ACHN (cell line): ENCODE results near the gene AFAP1.

Source experiments
- DNase-seq: peaks from one replicate; pipeline ENCODE4 v3.0.0-alpha.2; 2015
- in situ Hi-C: cut with HindIII; loops from 2 replicates; pipeline ENCODE4 v1.10.0; 2017; ENCODE audit warnings: low sequenced_read_pairs, low pct_ligation_motif_present, low pct_unique_long_range_greater_than_20kb

The AFAP1 gene

GRCh38 chr4:7939377-7940108, at the start of gene AFAP1:
AFAP1 (minus strand) TSS chr4:7939861; CDS start chr4:7872078, 67,783 bp downstream.
- DNase-seq: peak; percentile 84
- in situ Hi-C loops: loop anchor here (25.0 kb wide), 1 partner anchor 127 kb away; no protein-coding TSS in a partner anchor

- in situ Hi-C loops: no loop called here
- no peak for DNase-seq
Observed at GRCh38 chr4:7988437-7988836, 48.8 kb upstream of the AFAP1 start.

GRCh38 chr4:7987148-7987989, 47.7 kb upstream of the AFAP1 start:
- in situ Hi-C loops: no loop called here
- DNase-seq: peak; percentile 64

- in situ Hi-C loops: no loop called here
- no peak for DNase-seq
Observed at GRCh38 chr4:7985891-7986441, 46.3 kb upstream of the AFAP1 start.

- in situ Hi-C loops: no loop called here
- DNase-seq: no peak
Observed at GRCh38 chr4:7985072-7985471, 45.4 kb upstream of the AFAP1 start.

- in situ Hi-C loops: no loop called here
- DNase-seq: no peak
Observed at GRCh38 chr4:7984286-7984925, 44.7 kb upstream of the AFAP1 start.

- in situ Hi-C loops: no loop called here
Observed at GRCh38 chr4:7983296-7983695, 43.6 kb upstream of the AFAP1 start.

GRCh38 chr4:7981738-7982394, 42.2 kb upstream of the AFAP1 start:
- no peak for DNase-seq
- in situ Hi-C loops: no loop called here

More at GRCh38 chr4:7983296-7983695, 43.6 kb upstream of the AFAP1 start:
- DNase-seq: no peak

GRCh38 chr4:7980036-7980435, 40.4 kb upstream of the AFAP1 start:
- DNase-seq: no peak
- in situ Hi-C loops: no loop called here

GRCh38 chr4:7979652-7979968, 39.9 kb upstream of the AFAP1 start:
- in situ Hi-C loops: no loop called here
- DNase-seq: no peak

GRCh38 chr4:7978907-7979651, 39.4 kb upstream of the AFAP1 start:
- DNase-seq: no peak
- in situ Hi-C loops: no loop called here

GRCh38 chr4:7978489-7978888, 38.8 kb upstream of the AFAP1 start:
- no peak for DNase-seq
- in situ Hi-C loops: no loop called here

- no peak for DNase-seq
- in situ Hi-C loops: no loop called here
Observed at GRCh38 chr4:7976634-7977033, 37.0 kb upstream of the AFAP1 start.

- DNase-seq: no peak
- in situ Hi-C loops: no loop called here
Observed at GRCh38 chr4:7976025-7976424, 36.4 kb upstream of the AFAP1 start.

GRCh38 chr4:7974425-7974824, 34.8 kb upstream of the AFAP1 start:
- no peak for DNase-seq
- in situ Hi-C loops: no loop called here

GRCh38 chr4:7973545-7973981, 33.9 kb upstream of the AFAP1 start:
- in situ Hi-C loops: no loop called here
- peak; percentile 25 for DNase-seq

- in situ Hi-C loops: no loop called here
- DNase-seq: no peak
Observed at GRCh38 chr4:7971881-7972500, 32.3 kb upstream of the AFAP1 start.
